HG02588 (cell line): ENCODE results near the gene TTC7B.

Experiments
- ATAC-seq: cut with Tn5 transposase; IDR thresholded peaks from one replicate; pipeline ENCODE4 v1.9.1; 2021; ENCODE audit warnings: mild to moderate bottlenecking, moderate library complexity; ENCODE audit not compliant: unreplicated experiment

Gene TTC7B

DNA sequence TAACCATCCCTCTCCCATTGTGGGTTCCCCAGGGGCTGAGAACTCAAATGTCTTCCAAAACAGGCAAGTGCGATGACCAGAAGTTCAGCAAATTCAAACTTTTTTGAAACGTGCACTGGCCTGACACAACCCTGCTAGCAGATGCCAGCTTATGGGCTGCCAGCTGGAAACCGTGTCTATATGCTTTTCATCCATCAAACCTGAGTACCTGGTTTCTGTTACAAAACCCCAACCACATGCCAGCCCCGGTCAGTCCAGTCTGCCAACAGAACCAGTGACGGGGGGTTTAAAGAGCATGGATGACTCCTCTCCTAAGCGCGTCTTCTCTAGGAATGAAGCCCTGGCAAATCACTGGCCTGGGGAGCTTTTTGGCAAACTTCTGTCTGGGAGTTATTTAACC lies 189.7 kb downstream of the TTC7B start:
- no peak for ATAC-seq

DNA sequence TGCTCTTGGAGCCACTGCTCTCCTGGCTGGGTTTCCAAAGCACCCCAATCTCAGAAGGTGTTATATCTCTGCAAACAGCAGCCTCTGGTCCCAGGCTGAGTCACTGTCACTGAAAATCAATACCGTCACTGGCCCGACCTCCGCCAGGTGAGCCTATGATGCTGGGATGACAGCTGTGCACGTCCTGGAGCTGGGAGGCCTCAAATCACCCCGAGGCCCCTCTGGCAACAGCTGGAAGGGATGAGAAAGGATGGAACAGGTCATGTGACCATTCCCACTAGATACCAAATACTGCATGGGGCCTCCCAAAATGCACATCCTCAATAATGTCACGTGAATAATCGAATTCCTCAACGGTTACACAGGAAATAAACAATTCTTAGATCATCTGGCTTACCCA lies 190.8 kb downstream of the TTC7B start:
- no peak for ATAC-seq

DNA sequence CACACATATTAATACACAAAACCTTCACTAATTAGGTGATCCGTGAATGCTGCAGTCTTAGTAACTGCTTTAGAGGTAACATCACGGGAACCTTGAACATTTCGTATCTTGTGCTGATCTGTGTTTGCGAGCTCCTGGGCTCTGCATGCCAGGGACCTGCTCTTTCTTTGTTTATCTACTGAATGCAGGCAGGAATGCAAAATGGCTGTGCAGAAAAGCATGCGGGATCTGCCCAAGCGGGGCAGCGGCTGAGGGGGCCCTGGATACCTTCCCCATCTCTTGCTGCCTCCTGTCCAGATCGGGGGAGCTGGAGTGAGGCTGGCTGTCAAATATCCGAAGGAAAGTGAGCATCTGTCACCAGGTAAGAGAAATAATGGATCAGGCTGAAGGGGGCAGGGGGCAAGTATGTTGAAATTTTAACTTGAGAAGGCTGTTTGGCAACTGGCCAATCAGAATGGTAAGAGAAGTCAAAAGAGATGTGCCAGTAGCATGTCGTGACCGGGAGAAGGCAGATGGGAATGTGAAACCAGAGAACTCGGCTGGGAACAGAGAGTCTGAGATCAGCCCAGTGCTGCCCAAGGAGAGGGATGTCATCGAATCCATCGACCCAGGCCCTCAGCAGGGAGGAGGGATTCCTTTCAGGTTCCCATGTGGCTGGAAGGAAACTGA lies 191.4 kb downstream of the TTC7B start:
- no peak for ATAC-seq

- no peak for ATAC-seq
Measured at GRCh38 chr14:90624227-90624626, 192.0 kb downstream of the TTC7B start.

GRCh38 chr14:90621201-90621600 lies 195.0 kb downstream of the TTC7B start:
- no peak for ATAC-seq

- ATAC-seq, result no peak
Measured at GRCh38 chr14:90620568-90621077, 195.6 kb downstream of the TTC7B start.

DNA sequence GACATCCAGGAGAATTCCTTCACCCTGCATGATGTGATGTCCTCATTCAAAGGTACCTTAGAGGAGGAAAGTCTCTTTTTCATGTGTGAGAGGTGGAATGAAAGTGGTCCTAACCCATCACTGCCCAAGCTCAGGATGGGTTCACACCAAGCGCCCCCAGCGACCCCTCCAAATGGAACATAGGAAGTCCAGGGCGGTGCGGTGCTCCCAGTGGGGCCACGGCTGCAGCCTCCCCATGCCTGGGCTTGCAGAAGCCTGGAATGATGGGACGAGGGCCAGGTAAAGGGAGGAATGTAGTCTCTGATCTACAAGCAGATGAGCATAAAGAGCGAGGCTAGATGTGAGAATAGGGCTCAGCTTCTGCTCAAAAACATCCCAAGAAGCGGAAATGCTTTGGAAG lies 196.3 kb downstream of the TTC7B start:
- ATAC-seq, result no peak

GRCh38 chr14:90617961-90618360 lies 198.3 kb downstream of the TTC7B start:
- no peak for ATAC-seq

DNA sequence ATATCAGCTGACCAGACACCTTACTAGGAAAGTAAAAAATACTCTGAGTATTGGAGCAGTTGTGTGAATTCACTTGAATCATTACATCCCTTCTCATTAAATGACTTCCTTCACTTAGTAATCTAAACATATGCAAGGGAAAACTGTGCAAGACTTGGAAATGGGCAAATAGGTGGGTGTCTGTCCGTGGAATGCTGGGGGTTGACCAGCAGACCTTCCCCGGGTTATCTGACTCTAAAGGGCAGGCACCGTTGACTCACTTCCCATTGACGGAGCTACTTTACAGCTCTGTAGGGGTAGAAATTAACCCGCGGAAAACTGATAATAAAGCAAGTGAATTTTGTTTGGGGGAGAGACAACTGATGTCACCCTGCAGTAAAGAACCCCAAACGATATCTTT lies 199.3 kb downstream of the TTC7B start:
- ATAC-seq, result no peak

GRCh38 chr14:90616313-90616712 lies 199.9 kb downstream of the TTC7B start:
- no peak for ATAC-seq

DNA sequence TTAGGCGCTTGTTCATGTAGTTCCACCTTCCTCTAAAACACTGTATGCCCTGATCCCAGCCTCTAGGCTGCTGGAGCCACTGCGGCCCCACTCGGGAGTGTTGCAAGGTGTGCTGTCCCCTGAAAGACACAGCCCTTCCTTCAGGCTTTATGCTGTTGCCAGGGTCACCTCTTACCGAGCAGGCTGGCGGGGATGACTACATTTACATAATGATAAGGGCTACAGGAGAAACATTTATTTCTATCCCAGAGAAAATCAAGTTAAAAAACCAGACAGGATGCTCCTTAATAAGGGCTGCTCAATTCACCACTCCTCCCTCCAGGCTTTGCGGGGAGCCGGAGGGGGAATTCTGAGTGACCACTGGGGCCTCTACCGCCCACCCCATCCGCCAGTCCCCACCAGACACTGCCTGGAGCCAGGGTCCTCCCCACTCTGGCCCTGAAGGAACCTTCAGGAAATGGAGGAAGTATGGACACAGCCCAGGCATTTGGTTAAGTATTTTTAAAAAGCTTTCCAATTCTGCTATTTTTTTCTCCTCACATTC lies 200.6 kb downstream of the TTC7B start:
- ATAC-seq, result no peak

DNA sequence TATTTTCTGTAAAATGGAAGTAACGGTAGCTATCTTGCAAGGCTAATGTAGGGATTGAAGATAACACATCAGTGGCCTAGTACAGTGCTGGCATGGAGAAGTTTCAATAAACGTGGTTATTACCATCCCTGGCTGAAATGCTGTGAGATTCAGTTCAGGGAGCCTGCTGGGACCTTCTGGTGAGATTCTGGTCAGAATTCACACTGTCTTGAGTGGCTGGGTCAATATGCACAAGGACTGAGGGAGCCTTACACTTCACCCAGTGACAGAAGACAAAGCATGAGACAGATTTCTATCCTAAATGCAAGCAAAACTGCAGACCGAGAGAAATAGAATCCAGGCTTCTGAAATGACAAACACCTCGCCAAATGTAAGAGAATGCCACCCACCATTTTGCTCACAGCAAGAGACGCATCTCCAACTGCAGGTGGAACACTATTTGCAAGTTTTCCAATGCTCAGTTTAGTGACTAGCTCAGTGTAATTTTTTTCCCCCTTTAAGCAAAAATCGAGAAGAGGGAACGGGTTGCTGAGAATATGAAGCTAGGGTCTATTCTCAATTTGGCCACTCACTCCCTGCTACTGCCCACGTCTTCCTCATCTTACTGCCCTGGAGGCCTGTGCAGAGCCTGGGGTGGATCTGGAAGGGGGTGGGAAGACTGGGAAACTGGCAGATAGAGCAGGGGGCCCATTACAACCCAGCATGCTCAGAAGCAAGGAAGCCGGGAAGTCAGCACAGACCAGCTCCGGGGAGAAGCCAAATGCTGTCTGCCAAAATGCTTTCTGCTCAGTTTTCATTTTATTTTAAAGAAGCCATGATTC lies 201.3 kb downstream of the TTC7B start:
- no peak for ATAC-seq

- no peak for ATAC-seq
Measured at GRCh38 chr14:90613997-90614396, 202.2 kb downstream of the TTC7B start.

- no peak for ATAC-seq
Measured at GRCh38 chr14:90613453-90613852, 202.8 kb downstream of the TTC7B start.

DNA sequence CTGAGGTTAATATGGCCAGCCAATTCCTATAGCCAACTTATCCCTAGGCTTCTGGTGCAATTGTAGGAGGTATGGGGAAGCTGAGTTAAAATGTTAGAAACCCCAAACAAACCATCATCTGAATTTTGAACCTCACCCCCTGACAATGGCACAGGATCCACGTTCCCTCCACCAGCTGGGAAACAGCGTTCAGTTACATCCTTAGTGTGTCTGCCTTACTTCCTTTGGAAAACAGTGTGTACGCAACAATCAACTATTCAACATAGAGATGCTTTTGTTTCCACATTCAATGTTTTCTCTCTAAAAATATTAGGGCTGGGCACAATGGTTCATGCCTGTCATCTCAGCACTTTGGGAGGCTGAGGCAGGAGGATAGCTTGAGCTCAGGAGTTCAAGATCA lies 203.4 kb downstream of the TTC7B start:
- no peak for ATAC-seq

- no peak for ATAC-seq
Measured at GRCh38 chr14:90611936-90612335, 204.3 kb downstream of the TTC7B start.

- ATAC-seq, result no peak
Measured at GRCh38 chr14:90611501-90611900, 204.7 kb downstream of the TTC7B start.

DNA sequence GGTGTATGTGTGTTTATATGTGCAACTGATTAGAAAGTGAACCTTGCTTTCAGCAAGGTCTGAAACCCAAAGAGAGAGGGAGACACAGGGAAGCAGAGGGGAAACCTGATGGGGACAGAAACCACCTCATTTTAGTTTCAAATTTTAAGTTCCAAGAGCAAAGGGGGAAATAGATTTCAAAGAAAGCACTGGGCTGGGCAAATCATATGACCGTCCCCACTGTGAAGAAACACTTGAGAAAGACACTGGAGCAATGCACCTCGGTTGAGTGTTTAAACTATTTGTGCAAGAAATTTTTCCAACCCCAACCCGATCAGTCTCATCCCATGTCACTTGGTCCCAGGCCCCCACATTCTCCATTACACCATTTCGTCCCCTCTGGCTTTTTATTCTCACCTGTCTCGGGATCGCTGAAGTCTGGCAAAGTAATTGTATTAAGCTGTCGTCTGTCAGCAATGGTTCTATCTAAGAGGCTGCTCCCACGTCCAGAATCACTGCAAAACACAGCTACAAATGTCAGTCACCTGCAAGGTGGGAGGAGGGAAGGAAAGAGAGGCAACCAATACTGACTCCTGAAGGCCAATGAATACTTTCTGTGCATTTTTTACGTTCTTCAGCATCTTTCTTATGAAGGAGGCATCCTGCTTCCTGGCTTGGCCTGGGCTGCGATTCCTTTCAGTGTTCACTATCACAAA lies 205.7 kb downstream of the TTC7B start:
- ATAC-seq, result no peak

DNA sequence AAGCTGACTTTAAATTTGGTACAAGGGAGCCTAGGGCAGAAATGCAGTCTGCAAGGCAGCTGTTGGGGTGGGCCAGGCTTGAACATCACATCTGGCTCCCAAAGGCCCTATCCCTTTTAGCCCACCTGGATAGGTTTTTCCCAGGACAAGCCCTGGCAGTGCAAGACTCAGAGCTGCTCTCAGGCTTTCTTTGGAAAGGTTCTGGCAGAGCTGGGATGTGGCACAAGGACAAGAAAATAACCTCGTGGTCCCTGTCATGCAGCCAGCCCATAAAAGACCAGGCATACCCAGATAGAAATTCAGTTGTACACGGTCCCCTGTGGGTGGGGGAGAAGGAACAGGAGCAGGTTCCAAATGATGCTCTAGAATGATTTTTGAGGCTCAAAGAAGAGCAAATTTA lies 206.9 kb downstream of the TTC7B start:
- ATAC-seq, result no peak

DNA sequence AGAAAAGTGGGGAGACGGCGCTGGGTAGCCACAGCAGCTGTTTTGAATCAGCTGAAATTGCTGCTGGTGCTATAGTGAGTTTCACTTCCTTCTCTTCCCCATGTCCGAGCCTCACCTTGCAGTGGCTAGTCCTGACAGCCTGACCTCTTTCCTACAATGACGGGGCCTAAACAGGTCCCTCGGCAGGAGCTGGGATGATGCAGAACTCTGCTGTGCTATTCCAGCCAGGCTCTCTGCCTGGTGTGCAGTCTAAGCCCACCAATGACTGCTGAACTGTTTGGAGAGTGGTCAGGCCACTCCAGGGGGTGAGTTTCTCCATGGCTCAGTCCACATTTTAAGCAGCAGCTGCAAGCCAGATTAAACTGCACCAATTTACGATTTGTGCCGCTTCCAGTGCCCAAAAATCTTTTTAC lies 207.3 kb downstream of the TTC7B start:
- no peak for ATAC-seq

DNA sequence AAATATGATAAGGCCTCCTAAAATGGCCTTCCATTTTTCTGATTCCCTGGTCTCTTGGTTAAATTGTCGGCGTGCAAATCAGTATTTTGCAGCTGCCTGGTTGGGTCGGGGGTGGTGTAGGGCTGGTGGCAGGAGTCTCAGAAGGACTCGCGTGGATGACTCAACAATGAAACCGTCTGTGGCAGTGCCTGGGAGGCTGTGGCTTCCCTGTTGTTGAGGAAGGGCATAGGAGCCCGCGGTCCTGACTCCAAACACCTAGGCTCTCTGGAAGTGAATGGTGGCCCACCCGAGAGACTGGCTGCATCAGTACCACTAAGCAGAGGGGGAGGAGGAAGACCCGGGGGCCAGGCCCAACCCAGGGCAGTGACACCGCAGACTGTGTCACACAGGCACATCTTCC lies 207.9 kb downstream of the TTC7B start:
- no peak for ATAC-seq
